GM19397 (cell line): Measurements from ENCODE around the gene XYLB.
"Not testable (repeated sequence)": the region's sequence is repeated elsewhere in the genome, so short reads cannot be mapped to it uniquely, and the experiment has no call there.

Source experiments
- ATAC-seq: cut with Tn5 transposase; IDR thresholded peaks from one replicate; pipeline ENCODE4 v1.9.1; 2021; ENCODE audit warnings: mild to moderate bottlenecking, moderate library complexity; ENCODE audit not compliant: unreplicated experiment

Gene XYLB

DNA sequence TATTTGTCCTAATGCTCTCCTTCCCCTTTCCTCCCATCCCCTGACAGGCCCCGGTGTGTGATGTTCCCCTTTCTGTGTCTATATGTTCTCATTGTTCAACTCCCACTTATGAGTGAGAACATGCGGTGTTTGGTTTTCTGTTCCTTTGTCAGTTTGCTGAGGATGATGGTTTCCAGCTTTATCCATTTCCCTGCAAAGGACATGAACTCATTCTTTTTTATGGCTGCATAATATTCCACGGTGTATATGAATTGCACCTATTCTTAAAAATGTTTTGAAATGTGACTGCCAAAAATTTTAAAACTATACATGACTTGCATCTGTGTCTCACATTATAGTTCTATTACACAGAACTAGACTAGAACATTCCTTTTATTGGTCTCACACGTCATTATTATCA, 25.9 kb upstream of the XYLB start:
- ATAC-seq = not testable (repeated sequence)

GRCh38 chr3:38323060-38323459, 23.5 kb upstream of the XYLB start:
- ATAC-seq = no peak

DNA sequence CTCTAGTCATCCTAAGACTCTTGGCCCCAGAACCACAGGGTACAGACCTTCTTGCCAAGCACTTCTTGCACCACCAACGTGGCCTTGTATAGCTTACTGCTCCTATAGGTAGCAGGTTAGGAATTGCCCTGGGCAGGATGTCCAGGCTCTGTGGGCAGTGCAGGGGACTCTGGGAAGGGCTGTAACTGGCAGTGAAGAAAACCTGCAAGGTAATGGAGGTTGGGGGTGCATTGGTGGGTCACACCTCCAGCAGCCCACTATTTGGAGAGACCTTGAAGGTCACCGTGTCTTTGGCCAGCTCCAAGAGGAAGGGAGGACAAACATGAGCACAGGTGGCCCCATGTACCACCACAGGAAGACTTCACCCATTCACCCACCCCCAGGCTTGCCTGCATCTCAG, 21.3 kb upstream of the XYLB start:
- no peak for ATAC-seq

DNA sequence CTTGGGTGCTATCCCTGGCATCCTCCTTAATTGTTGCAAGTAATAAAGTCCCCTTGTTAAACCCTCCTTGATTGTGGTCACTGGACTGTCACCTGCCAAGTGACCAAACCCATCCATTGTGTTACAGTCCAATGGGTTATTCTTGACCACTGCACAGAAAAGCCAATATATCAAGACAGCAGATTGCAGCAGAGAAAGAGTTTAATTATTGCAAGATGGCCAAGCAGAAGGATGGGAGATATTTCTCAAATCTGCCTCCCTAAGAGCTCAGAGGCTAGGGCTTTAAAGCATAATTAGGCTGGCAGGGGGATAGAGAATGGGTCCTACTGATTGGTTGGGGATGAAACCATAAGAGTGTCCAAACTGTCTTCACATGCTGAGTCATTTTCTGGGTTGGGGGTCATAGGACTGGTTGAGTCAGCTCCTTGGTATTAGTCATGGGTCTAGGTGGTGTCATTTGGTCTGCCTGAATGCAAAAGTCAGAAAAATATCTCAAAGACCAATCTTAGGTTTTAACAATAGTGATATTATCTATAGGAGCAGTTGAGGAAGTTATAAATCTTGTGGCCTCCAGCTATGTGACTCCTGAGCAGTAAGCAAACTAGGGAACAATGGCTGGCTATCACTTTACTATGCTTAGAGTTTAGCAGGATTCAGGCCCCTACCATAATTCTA, 19.1 kb upstream of the XYLB start:
- no peak for ATAC-seq

DNA sequence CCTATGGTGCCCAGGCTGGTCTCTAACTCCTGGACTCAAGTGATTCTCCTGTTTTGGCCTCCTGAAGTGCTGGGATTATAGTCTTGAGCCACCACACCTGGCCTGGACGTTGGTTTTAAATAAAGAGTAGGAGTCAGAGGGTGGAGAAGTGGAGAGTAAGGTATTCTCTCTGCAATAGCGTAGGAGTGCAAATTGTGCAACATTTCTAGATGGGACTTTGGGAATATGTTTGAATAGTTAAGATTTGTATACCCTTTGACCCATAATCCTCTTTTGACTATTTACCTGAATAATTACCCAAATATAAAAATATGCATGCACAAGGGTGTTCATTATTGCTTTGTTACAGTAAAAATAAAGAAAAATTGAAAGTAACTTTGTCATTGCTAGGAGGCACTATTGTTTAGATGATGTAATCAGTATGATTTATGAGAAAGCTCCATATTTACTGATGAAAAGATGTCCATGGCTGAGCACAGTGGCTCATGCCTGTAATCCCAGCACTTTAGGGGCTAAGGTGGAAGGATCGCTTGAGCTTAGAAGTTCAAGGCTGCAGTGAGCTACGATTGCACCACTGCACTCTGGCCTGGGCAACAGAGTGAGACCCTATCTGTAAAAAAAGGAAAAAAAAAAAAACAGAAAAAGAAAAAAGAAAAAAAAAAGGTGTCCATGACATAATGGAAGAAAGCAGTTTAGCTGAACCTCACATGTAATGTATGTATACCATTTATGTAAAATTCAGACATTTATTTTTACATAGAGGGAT, 15.1 kb upstream of the XYLB start:
- no peak for ATAC-seq

GRCh38 chr3:38332201-38332600, 14.4 kb upstream of the XYLB start:
- no peak for ATAC-seq

- ATAC-seq = no peak
Observed at GRCh38 chr3:38334142-38335055, 12.2 kb upstream of the XYLB start.

DNA sequence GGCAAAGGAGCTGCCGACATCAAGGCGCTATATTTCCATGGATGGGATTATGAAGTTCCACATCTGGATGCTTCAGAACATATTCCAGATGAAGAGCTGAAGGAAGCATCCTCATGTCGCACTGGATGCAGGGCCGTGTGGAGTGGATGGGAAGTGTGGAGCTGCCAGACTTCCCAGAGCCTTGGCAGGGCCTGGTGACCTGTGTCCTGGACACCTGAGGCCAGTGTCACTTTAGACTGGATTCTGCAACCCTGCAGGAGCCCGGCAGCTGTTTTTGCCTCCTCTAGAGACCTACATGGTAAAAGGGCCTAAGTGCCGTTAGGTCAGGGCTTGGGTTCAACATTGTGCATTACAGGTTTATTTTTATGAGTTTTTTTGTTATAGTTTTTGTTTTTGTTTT, 11.3 kb upstream of the XYLB start:
- no peak for ATAC-seq

- no peak for ATAC-seq
Observed at GRCh38 chr3:38337703-38338102, 8.9 kb upstream of the XYLB start.

GRCh38 chr3:38343797-38344594, 2.6 kb upstream of the XYLB start:
- ATAC-seq = no peak

DNA sequence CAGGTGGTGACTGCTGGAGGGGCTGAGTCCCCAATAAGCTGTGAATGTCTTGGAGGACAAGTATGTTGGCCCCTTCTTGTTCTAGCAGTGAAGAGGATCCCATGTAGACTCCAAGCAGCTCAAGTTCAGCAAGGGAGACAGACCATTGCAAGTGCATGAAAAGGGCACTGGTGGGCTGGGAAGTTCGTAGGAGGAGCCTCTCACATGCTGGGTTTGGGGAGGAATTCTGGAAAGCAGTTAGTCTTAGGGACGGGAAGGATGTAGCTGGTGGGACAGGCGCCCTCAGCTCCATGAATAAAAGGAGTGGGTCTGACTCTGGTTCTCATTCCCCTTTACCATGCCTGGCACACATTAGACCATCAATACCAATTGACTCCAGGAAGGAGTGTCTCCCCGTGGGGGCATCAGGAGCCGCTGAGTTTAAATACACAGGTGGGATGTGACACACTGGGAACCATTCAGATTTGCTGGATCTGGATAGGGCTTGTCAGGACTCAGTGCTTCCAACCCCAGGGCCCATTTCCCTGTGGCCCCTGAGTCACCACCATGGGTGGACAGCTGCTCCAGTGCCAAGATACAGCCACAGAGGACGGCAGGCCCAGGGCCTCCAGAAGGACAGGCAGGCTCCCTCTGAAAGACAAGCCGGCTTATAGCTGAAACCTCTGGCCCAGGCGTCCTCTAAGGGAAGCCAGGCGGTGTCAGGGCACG, 552 bp upstream of the XYLB start:
- peak; percentile 23 for ATAC-seq

DNA sequence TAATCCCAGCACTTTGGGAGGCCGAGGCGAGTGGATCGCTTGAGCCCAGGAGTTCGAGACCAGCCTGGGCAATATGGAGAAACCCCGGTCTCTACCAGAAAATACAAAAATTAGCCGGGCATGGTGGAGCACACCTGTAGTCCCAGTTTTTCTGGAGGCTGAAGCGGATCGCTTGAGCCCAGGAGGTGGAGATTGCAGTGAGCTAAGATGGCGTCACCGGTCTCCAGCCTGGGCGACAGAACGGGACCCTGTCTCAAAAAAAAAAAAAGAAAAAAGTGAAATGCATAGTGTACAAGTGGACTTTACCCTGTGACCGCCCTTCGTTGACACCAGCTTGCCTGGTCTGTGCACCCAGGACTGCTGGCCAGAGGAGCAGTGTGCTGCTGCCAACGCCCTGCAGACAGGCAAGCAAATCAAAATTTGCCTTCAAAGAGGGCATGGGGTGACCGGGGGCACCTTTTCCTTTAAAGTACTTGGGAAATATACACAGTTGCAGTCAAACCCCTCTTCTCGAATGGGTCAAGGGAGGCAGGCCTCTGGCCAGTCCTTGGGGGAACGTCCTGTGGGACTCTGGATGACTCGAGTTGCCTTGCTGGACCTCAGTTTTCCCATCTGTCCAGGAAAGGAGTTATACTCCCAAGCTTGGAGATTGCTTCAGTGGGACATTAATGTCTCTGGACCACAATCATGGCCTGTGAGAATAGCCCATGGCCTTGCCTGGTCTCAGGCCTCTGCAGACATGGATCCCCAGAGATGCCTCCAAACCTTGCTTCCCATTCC, 1.0 kb downstream of the XYLB start:
- no peak for ATAC-seq

GRCh38 chr3:38348903-38349302, 2.3 kb downstream of the XYLB start:
- ATAC-seq = no peak

DNA sequence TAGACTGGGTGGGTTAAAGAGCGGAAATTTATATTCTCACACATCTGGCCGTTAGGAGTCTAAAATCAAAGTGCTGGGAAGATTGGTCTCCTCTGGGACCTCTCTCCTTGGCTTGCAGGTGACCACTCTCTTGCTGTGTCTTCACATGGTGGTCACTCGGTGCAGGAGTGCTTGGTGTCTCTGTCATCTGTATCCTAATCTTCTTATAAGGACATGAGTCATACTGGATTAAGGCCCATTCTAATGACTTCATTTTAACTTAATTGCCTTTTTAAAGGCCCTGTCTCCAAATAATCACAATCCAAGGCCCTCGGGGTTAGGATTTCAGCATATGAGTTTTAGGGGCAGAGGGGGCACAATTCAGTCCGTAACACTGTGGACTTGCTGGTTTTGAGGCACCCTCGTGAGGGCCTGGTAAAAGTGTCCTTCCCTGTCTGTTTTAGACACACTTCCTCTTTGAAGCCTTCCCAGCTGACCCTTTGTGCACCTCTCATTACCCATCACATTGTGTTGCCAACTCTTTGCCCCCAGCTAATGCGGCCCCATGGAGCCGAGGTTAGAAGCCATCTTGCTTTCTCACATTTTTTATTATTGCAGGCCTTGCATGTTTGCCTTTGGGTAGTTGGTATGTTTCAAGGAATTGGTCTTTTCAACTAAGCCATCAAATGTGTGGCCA, 3.2 kb downstream of the XYLB start:
- no peak for ATAC-seq

- no peak for ATAC-seq
Observed at GRCh38 chr3:38353151-38353550, 6.6 kb downstream of the XYLB start.

GRCh38 chr3:38354588-38355330, 8.2 kb downstream of the XYLB start:
- ATAC-seq = no peak

DNA sequence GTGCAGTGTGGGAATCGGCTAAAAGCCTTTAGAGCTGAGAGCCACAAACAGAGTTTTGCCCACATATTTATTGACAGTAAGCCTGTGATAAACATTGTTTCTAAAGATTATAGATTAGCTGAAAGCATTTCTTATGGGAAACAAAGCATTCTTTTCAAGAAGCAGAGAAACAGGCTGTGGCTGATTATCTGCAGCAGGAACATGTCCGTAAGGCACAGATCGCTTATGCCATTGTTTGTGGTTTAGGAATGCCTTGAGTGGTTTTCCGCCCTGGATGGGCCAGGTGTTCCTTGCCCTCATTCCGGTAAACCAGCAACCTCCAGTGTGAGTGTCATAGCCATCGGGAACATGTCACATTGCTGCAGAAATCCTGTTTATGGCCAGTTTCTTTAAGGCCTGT, 12.5 kb downstream of the XYLB start:
- no peak for ATAC-seq

- no peak for ATAC-seq
Observed at GRCh38 chr3:38360345-38360744, 13.8 kb downstream of the XYLB start.
